Fibroblast of lung (primary cell): ENCODE data around the gene DGAT2L6. TPM values are rescaled to one million over a fixed set of nuclear protein-coding genes. Genes with fewer than 3 reads are reported as not detected.
"Not testable (repeated sequence)": the region's sequence is repeated elsewhere in the genome, so short reads cannot be mapped to it uniquely, and the experiment has no call there.

Experiments used
- DNase-seq, 2 donors: peaks; one replicate each; pipeline versions ENCODE4 v3.0.0 to v3.0.0-alpha.2; 2010; ENCODE audit warnings: low read depth in 2 of 2
- H2AFZ ChIP-seq: 2 replicates; pipeline ENCODE4 v1.5.1; 2012; ENCODE audit warnings: low read length, control low read depth, inconsistent platforms
- H3K27ac ChIP-seq: 2 replicates; pipeline ENCODE4 v1.5.1; 2011; ENCODE audit warnings: low read length, control low read depth; ENCODE audit not compliant: insufficient read depth
- H3K27me3 ChIP-seq: 2 replicates; pipeline ENCODE4 v1.5.1; 2011; ENCODE audit warnings: mild to moderate bottlenecking, low read length; ENCODE audit not compliant: control insufficient read depth, insufficient read depth
- H3K36me3 ChIP-seq: 2 replicates; pipeline ENCODE4 v1.5.1; 2011; ENCODE audit warnings: low read length; ENCODE audit not compliant: control insufficient read depth, insufficient read depth
- H3K4me1 ChIP-seq: 2 replicates; pipeline ENCODE4 v1.5.1; 2011; ENCODE audit warnings: low read length; ENCODE audit not compliant: control insufficient read depth, insufficient read depth; ENCODE audit errors: extremely low read depth
- H3K4me2 ChIP-seq: 2 replicates; pipeline ENCODE4 v1.5.1; 2011; ENCODE audit warnings: low read length, control low read depth; ENCODE audit not compliant: insufficient read depth; ENCODE audit errors: extremely low read depth
- H3K4me3 ChIP-seq, 4 experiments: fragments of 200-600 bp in 1 of 4; sonication (generic) in 1 of 4; replicated peaks in 1 of 4; 2 replicates each; pipeline ENCODE4 v1.5.1; 2011 to 2016; ENCODE audit warnings: low read length in 4 of 4, low read depth in 3 of 4, mild to moderate bottlenecking in 3 of 4, control low read depth in 2 of 4, inconsistent platforms in 1 of 4, mixed read lengths in 1 of 4; ENCODE audit not compliant: insufficient read depth in 1 of 4; ENCODE audit errors: control extremely low read depth in 1 of 4
- H3K79me2 ChIP-seq: 2 replicates; pipeline ENCODE4 v1.5.1; 2012; ENCODE audit warnings: mild to moderate bottlenecking, low read length, inconsistent platforms; ENCODE audit not compliant: control insufficient read depth, insufficient read depth
- H3K9ac ChIP-seq: 2 replicates; pipeline ENCODE4 v1.5.1; 2011; ENCODE audit warnings: mild to moderate bottlenecking, low read length, control low read depth; ENCODE audit not compliant: insufficient read depth
- H3K9me3 ChIP-seq: 2 replicates; pipeline ENCODE4 v1.5.1; 2012; ENCODE audit warnings: low read depth, low read length; ENCODE audit not compliant: control insufficient read depth, insufficient read depth
- H4K20me1 ChIP-seq: 2 replicates; pipeline ENCODE4 v1.5.1; 2011; ENCODE audit warnings: low read length; ENCODE audit not compliant: control insufficient read depth, insufficient read depth; ENCODE audit errors: extremely low read depth
- CTCF ChIP-seq, 2 donors: IDR thresholded peaks in 1 of 2; conservative IDR thresholded peaks in 1 of 2; 1 replicate in 1 of 2; 2 replicates in 1 of 2; pipeline ENCODE4 v1.5.1; 2011 to 2012; ENCODE audit warnings: low read length in 2 of 2, control low read depth in 1 of 2, inconsistent platforms in 1 of 2, low read depth in 1 of 2, mild to moderate bottlenecking in 1 of 2
- EZH2 ChIP-seq: IDR thresholded peaks from 2 replicates; pipeline ENCODE4 v1.5.1; 2012; ENCODE audit warnings: low read length, control low read depth, mild to moderate bottlenecking; ENCODE audit errors: missing control alignments
- polyA plus RNA-seq, 2 donors: library from polyadenylated mRNA; depleted of rRNA in 1 of 2; stranded (reverse) in 1 of 2; unstranded in 1 of 2; fragments of >200 nt; gene quantifications; 2 replicates each; pipeline ENCODE4 v1.2.1, GENCODE V29; 2011 to 2012; ENCODE audit warnings: missing spikeins in 1 of 2
- total RNA-seq: library from RNA; depleted of rRNA; stranded (reverse); fragments of >200 nt; gene quantifications from 2 replicates; pipeline ENCODE4 v1.2.1, GENCODE V29; 2014

The DGAT2L6 gene
- total and polyA plus RNA-seq, 2 donors (not counting 1 experiment from before 2014, with no cell fraction given): not detected

DNA sequence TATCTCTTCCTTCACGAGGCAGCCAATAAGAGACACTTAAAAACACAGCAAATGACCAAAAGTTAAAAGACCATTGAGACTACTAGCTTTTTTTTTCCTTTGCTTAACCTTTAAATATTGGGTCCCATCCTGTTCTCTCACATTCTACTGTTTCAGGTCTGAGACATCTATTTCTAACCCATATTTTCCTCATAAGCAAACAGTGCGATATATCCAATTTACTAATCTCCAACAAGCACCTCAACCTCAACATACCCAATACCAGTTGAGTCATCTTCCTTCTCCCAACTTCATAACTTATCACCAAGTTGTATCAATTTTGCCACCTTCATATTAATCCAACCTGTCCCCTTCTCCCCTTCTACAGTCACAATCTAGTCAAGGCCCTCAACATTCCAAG lies 64.2 kb downstream of the DGAT2L6 start:
- Histone ChIP-seq H3K27me3 (no peaks in the 10 kb centered on the region), H4K20me1 (no peaks in the 10 kb centered on the region), H3K9me3 (no peaks in the 10 kb centered on the region), H2AFZ (no peak overlapping the region), H3K4me2 (no peak overlapping the region), H3K36me3 (no peaks in the 10 kb centered on the region), H3K27ac (no peak overlapping the region), H3K4me3 (no peak overlapping the region), H3K4me1 (no peaks in the 10 kb centered on the region), H3K79me2 (no peaks in the 10 kb centered on the region), H3K9ac (no peak overlapping the region)
- DNase-seq: no peak
- TF ChIP-seq EZH2: no peak
- no peak for TF ChIP-seq CTCF (conservative IDR thresholded peaks at IDR 0.05 in 1 of 2, IDR thresholded peaks at IDR 0.05 in 1 of 2; ENCODE audit: low read depth in 1 of 2, low read length in 2 of 2)

- H3K27ac ChIP-seq, H3K9ac ChIP-seq, H3K36me3 ChIP-seq, H4K20me1 ChIP-seq, H2AFZ ChIP-seq, H3K4me1 ChIP-seq, H3K79me2 ChIP-seq, H3K4me3 ChIP-seq, H3K9me3 ChIP-seq, H3K27me3 ChIP-seq, H3K4me2 ChIP-seq: not testable (repeated sequence)
- DNase-seq: peak in 1 of 2 donors; percentile 21
These were observed 66.3 kb downstream of the DGAT2L6 start for GRCh38 chrX:70243601-70244000.

DNA sequence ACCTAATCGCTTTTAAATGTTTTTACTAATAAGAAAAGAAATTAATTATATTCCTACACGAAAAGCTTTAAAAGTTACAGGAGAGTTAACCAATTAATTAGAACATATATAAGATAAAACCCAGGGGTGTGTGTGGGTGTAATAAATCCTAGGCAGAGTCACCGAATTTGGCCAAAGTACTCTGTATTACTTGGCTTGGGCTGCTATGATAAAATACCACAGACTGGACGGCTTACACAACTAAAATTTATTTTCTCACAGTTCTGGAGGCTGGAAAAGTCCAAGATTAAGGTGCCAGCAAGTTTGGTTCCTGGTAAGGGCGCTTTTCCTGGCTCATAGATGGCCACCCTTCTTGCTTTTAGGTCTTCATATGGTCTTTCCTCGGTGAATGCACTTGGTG lies 67.6 kb downstream of the DGAT2L6 start:
- peak in 1 of 2 donors; percentile 40 for DNase-seq
- H3K9ac ChIP-seq: no peak overlapping the region
- no peaks in the 10 kb centered on the region for H3K79me2 ChIP-seq
- no peak overlapping the region for H2AFZ ChIP-seq
- H3K27me3 ChIP-seq: no peaks in the 10 kb centered on the region
- H4K20me1 ChIP-seq: no peaks in the 10 kb centered on the region
- H3K27ac ChIP-seq: no peak overlapping the region
- H3K36me3 ChIP-seq: no peaks in the 10 kb centered on the region
- no peak overlapping the region for H3K4me3 ChIP-seq
- no peak overlapping the region for H3K4me2 ChIP-seq
- TF ChIP-seq EZH2: no peak
- TF ChIP-seq CTCF (conservative IDR thresholded peaks at IDR 0.05 in 1 of 2, IDR thresholded peaks at IDR 0.05 in 1 of 2; ENCODE audit: low read depth in 1 of 2, low read length in 2 of 2): no peak
- H3K9me3 ChIP-seq: no peaks in the 10 kb centered on the region
- no peaks in the 10 kb centered on the region for H3K4me1 ChIP-seq

GRCh38 chrX:70247252-70247651 lies 70.0 kb downstream of the DGAT2L6 start:
- H3K4me1 ChIP-seq: no peaks in the 10 kb centered on the region
- H3K9ac ChIP-seq: no peak overlapping the region
- no peaks in the 10 kb centered on the region for H3K36me3 ChIP-seq
- no peaks in the 10 kb centered on the region for H4K20me1 ChIP-seq
- no peak overlapping the region for H3K4me2 ChIP-seq
- DNase-seq: no peak
- H2AFZ ChIP-seq: no peak overlapping the region
- H3K4me3 ChIP-seq: no peak overlapping the region
- TF ChIP-seq EZH2 (no peak), CTCF (conservative IDR thresholded peaks at IDR 0.05 in 1 of 2, IDR thresholded peaks at IDR 0.05 in 1 of 2; ENCODE audit: low read depth in 1 of 2, low read length in 2 of 2) (no peak)
- no peaks in the 10 kb centered on the region for H3K27me3 ChIP-seq
- H3K9me3 ChIP-seq: no peaks in the 10 kb centered on the region
- H3K27ac ChIP-seq: no peak overlapping the region
- H3K79me2 ChIP-seq: no peaks in the 10 kb centered on the region
